Endodermal cell (in vitro differentiated cells): ENCODE results near the gene FGD3. TPM values are rescaled to one million over a fixed set of nuclear protein-coding genes. Genes with fewer than 3 reads are reported as not detected.

ENCODE experiments used
- DNase-seq: peaks from one replicate; pipeline ENCODE4 v3.0.0-alpha.2; 2017
- H3K27ac ChIP-seq: 2 replicates; pipeline ENCODE4 v1.5.1; 2013; ENCODE audit warnings: mild to moderate bottlenecking, low read depth, low read length, moderate library complexity
- H3K27me3 ChIP-seq: 2 replicates; pipeline ENCODE4 v1.6.1; 2013; ENCODE audit warnings: mild to moderate bottlenecking, low read length, moderate library complexity; ENCODE audit not compliant: insufficient read depth, control insufficient read depth, poor library complexity, severe bottlenecking
- H3K36me3 ChIP-seq: 2 replicates; pipeline ENCODE4 v1.7.0; 2013; ENCODE audit warnings: mild to moderate bottlenecking, low read length, moderate library complexity; ENCODE audit not compliant: control insufficient read depth, insufficient read depth
- H3K4me1 ChIP-seq: one replicate; pipeline ENCODE4 v1.7.0; 2013; ENCODE audit warnings: low read length; ENCODE audit not compliant: control insufficient read depth, insufficient read depth
- H3K4me3 ChIP-seq: 2 replicates; pipeline ENCODE4 v1.5.1; 2013; ENCODE audit warnings: mild to moderate bottlenecking, low read length, moderate library complexity
- H3K9ac ChIP-seq: 2 replicates; pipeline ENCODE4 v1.6.1; 2013; ENCODE audit warnings: mild to moderate bottlenecking, low read length, moderate library complexity; ENCODE audit not compliant: poor library complexity, severe bottlenecking; ENCODE audit errors: extremely low read depth
- H3K9me3 ChIP-seq: 2 replicates; pipeline ENCODE4 v1.6.1; 2013; ENCODE audit warnings: mild to moderate bottlenecking, low read length, moderate library complexity; ENCODE audit not compliant: control insufficient read depth
- H3K27ac Mint-ChIP-seq: 2 replicates; pipeline ENCODE4 v1.8.0; 2020; ENCODE audit warnings: mixed read lengths
- H3K27me3 Mint-ChIP-seq: 2 replicates; pipeline ENCODE4 v1.8.0; 2021; ENCODE audit warnings: mild to moderate bottlenecking, mixed read lengths; ENCODE audit not compliant: insufficient read depth
- H3K36me3 Mint-ChIP-seq: 2 replicates; pipeline ENCODE4 v1.8.0; 2020; ENCODE audit warnings: low read depth, mixed read lengths
- H3K4me1 Mint-ChIP-seq: 2 replicates; pipeline ENCODE4 v1.8.0; 2020; ENCODE audit warnings: mixed read lengths
- H3K4me3 Mint-ChIP-seq: 2 replicates; pipeline ENCODE4 v1.8.0; 2020; ENCODE audit warnings: mild to moderate bottlenecking, moderate library complexity, mixed read lengths
- H3K9me3 Mint-ChIP-seq: 2 replicates; pipeline ENCODE4 v1.8.0; 2020; ENCODE audit warnings: mild to moderate bottlenecking, mixed read lengths
- WGBS, 2 experiments: methylation state at CpG; one replicate each; pipeline versions ENCODE4 v1.1.5 to v1.1.7; 2013; ENCODE audit warnings: missing lambda C conversion rate in 2 of 2, mixed read lengths in 1 of 2; ENCODE audit not compliant: insufficient coverage in 1 of 2, insufficient read length in 1 of 2; 5-methylcytosine and 5-hydroxymethylcytosine counted together
- total RNA-seq, 2 donors: library from RNA; stranded (reverse); fragmentation: NEBNext Ultra II Directional in 1 of 2; extraction: Animal tissue kit (Norgen Biotek cat#: 25700) in 1 of 2; gene quantifications; 2 replicates in 1 of 2; 3 replicates in 1 of 2; pipeline ENCODE4 v1.2.1, GENCODE V29; 2021
- TF ChIP-seq, protein P1 (sequence below): fragments of 200-600 bp; sonication (generic); conservative IDR thresholded peaks from 2 replicates; pipeline ENCODE4 v1.5.0; 2021; ENCODE audit warnings: antibody characterized with exemption, mild to moderate bottlenecking

The FGD3 gene
- total RNA-seq, 2 donors from 2014 or later: 1.4 to 1.9 TPM

DNA sequence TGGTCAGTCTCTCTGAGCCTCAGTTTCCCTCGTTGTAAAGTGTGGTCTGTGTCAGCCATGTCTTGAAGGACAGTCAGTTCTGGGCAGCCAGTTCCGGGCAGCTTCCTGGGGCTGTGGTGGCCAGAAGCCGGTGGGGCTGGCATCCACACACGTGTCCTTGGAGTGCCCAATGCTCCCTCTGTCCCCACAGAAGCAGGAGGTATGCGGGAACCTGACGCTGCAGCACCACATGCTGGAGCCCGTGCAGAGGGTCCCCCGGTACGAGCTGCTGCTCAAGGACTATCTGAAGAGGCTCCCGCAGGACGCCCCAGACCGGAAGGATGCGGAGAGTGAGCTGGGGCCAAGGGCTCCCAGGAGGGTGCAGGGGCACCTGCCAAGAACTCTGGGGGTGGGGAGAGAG, 62.7 kb downstream of the FGD3 start:
- Mint-ChIP-seq H3K4me1 (no peaks in the 10 kb centered on the region), H3K27me3 (no peaks in the 10 kb centered on the region), H3K36me3 (no peaks in the 10 kb centered on the region), H3K4me3 (no peak overlapping the region), H3K9me3 (no peaks in the 10 kb centered on the region), H3K27ac (no peak overlapping the region)
- H3K27ac ChIP-seq: no peak overlapping the region
- TF ChIP-seq, protein P1, sequence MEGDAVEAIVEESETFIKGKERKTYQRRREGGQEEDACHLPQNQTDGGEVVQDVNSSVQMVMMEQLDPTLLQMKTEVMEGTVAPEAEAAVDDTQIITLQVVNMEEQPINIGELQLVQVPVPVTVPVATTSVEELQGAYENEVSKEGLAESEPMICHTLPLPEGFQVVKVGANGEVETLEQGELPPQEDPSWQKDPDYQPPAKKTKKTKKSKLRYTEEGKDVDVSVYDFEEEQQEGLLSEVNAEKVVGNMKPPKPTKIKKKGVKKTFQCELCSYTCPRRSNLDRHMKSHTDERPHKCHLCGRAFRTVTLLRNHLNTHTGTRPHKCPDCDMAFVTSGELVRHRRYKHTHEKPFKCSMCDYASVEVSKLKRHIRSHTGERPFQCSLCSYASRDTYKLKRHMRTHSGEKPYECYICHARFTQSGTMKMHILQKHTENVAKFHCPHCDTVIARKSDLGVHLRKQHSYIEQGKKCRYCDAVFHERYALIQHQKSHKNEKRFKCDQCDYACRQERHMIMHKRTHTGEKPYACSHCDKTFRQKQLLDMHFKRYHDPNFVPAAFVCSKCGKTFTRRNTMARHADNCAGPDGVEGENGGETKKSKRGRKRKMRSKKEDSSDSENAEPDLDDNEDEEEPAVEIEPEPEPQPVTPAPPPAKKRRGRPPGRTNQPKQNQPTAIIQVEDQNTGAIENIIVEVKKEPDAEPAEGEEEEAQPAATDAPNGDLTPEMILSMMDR: no peak
- no peak overlapping the region for H3K4me3 ChIP-seq
- H3K36me3 ChIP-seq: no peaks in the 10 kb centered on the region
- H3K9ac ChIP-seq: no peak overlapping the region
- H3K4me1 ChIP-seq: no peaks in the 10 kb centered on the region
- 89 to 92% methylated on average over 6 to 13 of the region's 13 CpGs for WGBS, 2 experiments
- no peaks in the 10 kb centered on the region for H3K9me3 ChIP-seq
- H3K27me3 ChIP-seq: no peaks in the 10 kb centered on the region
- DNase-seq: peak; percentile 40

DNA sequence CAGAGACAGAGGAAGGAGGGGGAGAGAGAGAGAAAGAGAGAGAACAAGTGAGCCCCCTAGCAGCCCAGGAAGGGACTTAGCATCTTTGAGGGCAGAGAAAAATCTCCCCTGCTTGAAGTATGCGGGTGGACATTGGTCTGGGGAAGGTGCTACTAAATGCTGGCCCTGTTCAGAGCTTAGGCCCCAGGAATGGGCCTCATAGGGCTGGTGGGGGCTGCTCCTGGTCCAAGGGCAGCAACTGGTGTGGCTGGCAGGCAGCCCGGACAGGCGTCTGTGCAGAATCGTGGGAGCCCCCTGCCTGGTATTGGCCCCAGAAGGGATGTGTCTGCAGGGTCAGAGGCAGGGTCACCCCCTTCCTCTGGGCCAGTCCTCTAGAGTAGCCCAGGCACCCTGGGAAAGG, 63.4 kb downstream of the FGD3 start:
- no peaks in the 10 kb centered on the region for H3K4me1 ChIP-seq
- no peak overlapping the region for H3K4me3 ChIP-seq
- TF ChIP-seq, protein P1: peak; percentile 20
- Mint-ChIP-seq H3K36me3 (no peaks in the 10 kb centered on the region), H3K4me1 (no peaks in the 10 kb centered on the region), H3K9me3 (no peaks in the 10 kb centered on the region), H3K27me3 (no peaks in the 10 kb centered on the region), H3K27ac (no peak overlapping the region), H3K4me3 (no peak overlapping the region)
- no peaks in the 10 kb centered on the region for H3K36me3 ChIP-seq
- peak; percentile 42 for DNase-seq
- H3K27me3 ChIP-seq: no peaks in the 10 kb centered on the region
- no peak overlapping the region for H3K9ac ChIP-seq
- no peaks in the 10 kb centered on the region for H3K9me3 ChIP-seq
- H3K27ac ChIP-seq: no peak overlapping the region
- WGBS, 2 experiments: 87 to 95% methylated on average over 3 to 4 of the region's 4 CpGs

DNA sequence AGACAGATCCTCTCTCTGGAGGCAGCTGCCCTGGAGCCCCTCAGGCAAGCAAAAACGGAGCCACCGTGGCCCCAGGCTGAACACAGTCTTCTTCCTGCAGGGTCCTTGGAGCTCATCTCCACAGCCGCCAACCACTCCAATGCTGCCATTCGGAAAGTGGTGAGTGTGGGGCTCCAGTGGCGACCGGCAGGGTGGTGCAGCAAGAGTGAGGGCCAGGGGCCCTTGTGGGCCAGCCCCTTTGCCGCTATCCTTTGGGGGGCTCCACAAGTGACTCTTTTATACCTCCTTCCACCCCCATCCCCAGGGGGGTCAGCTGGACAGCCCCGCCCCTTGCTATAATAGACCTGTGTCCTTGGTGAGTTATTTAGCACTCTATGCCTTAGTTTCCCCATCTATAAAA, 63.8 kb downstream of the FGD3 start:
- Histone ChIP-seq H3K9me3 (no peaks in the 10 kb centered on the region), H3K4me3 (no peak overlapping the region), H3K27ac (no peak overlapping the region), H3K36me3 (no peaks in the 10 kb centered on the region), H3K9ac (no peak overlapping the region), H3K27me3 (no peaks in the 10 kb centered on the region), H3K4me1 (no peaks in the 10 kb centered on the region)
- no peaks in the 10 kb centered on the region for H3K27me3 Mint-ChIP-seq
- DNase-seq: no peak
- TF ChIP-seq, protein P1: no peak
- no peaks in the 10 kb centered on the region for H3K36me3 Mint-ChIP-seq
- H3K4me1 Mint-ChIP-seq: no peaks in the 10 kb centered on the region
- H3K27ac Mint-ChIP-seq: no peak overlapping the region
- no peak overlapping the region for H3K4me3 Mint-ChIP-seq
- WGBS, 2 experiments: 90 to 100% methylated on average over 3 to 8 of the region's 8 CpGs
- no peaks in the 10 kb centered on the region for H3K9me3 Mint-ChIP-seq
